K562 (cell line): ENCODE results near the gene ADGRA3. TPM values are rescaled to one million over a fixed set of nuclear protein-coding genes. Genes with fewer than 3 reads are reported as not detected.
A peak's percentile ranks its signal among the peaks of the same experiment; 100 is the strongest.

Experiments
- ATAC-seq: fragments of 200-7000 bp; cut with Tn5 transposase; 3 replicates; pipeline ENCODE4 v1.9.1; 2020; ENCODE audit warnings: moderate library complexity
- BruUV-seq: library from RNA; stranded (reverse); fragments of 400-500 nt; replicated peaks from 2 replicates; lab custom pipeline; 2021; lab: Mats Ljungman, UMichigan
- CTCF ChIA-PET: fragments of 300-600 bp; formaldehyde crosslinking; extraction: SDS; loops from one replicate; lab custom pipeline; 2021; ENCODE audit warnings: low intra/inter-chr PET ratio; lab: Yijun Ruan, JAX
- POLR2A ChIA-PET: fragments of 300-600, 350-650 bp; sonication (Branson Sonifier 250); formaldehyde crosslinking; extraction: SDS; loops from one replicate; lab custom pipeline; 2021; ENCODE audit warnings: antibody characterized with exemption, inconsistent platforms; lab: Yijun Ruan, JAX
- DNase-seq, 4 experiments: peaks; one replicate each; pipeline versions ENCODE4 v3.0.0 to v3.0.0-alpha.2; 2011 to 2018; ENCODE audit warnings: low spot score in 3 of 4, mixed read lengths in 3 of 4; ENCODE audit errors: extremely low read depth in 1 of 4
- FAIRE-seq: peaks from 2 replicates; lab custom pipeline; 2011; peaks lifted over from hg19 to GRCh38; lab: Jason Lieb, UNC
- H2AFZ ChIP-seq: 2 replicates; pipeline ENCODE4 v1.6.0; 2011; ENCODE audit warnings: low read depth, low read length, control low read depth, inconsistent platforms
- H3K27ac ChIP-seq: fragments of 200-600 bp; 3 replicates; pipeline ENCODE4 v1.8.0; 2011; ENCODE audit warnings: low read depth, mild to moderate bottlenecking, control low read depth, inconsistent platforms, low read length, moderate library complexity, mixed read lengths; ENCODE audit errors: extremely low read depth
- H3K27me3 ChIP-seq, 2 experiments: fragments of 300-600 bp in 1 of 2; 2 replicates in 1 of 2; 3 replicates in 1 of 2; pipeline versions ENCODE4 v1.6.0 to v1.8.0; 2011; ENCODE audit warnings: inconsistent platforms in 2 of 2, low read length in 2 of 2, mild to moderate bottlenecking in 1 of 2, mixed read lengths in 1 of 2, moderate library complexity in 1 of 2; ENCODE audit not compliant: control insufficient read depth in 2 of 2, insufficient read depth in 2 of 2
- H3K36me3 ChIP-seq: fragments of 300-600 bp; 3 replicates; pipeline ENCODE4 v1.8.0; 2011; ENCODE audit warnings: mild to moderate bottlenecking, low read length, inconsistent platforms; ENCODE audit not compliant: control insufficient read depth, insufficient read depth
- H3K4me1 ChIP-seq, 2 experiments: fragments of 200-600 bp in 1 of 2; replicated peaks in 1 of 2; 2 replicates in 1 of 2; 3 replicates in 1 of 2; pipeline versions ENCODE4 v1.5.1 to v1.8.0; 2011; ENCODE audit warnings: inconsistent platforms in 2 of 2, low read length in 2 of 2, mild to moderate bottlenecking in 1 of 2, mixed read lengths in 1 of 2, moderate library complexity in 1 of 2; ENCODE audit not compliant: control insufficient read depth in 2 of 2, insufficient read depth in 2 of 2
- H3K4me2 ChIP-seq: 2 replicates; pipeline ENCODE4 v1.6.1; 2011; ENCODE audit warnings: low read length, control low read depth, inconsistent platforms, mixed read lengths; ENCODE audit not compliant: insufficient read depth
- H3K4me3 ChIP-seq: fragments of 200-600 bp; sonication (generic), shearing (Covaris generic); 2 replicates; pipeline ENCODE4 v1.5.1; 2016; ENCODE audit warnings: control low read depth, inconsistent platforms
- H3K79me2 ChIP-seq: fragments of 200-600 bp; 3 replicates; pipeline ENCODE4 v1.8.0; 2011; ENCODE audit warnings: low read length, inconsistent platforms; ENCODE audit not compliant: control insufficient read depth, insufficient read depth
- H3K9ac ChIP-seq, 2 experiments: 2 replicates each; pipeline versions ENCODE4 v1.6.0 to v1.6.1; 2011; ENCODE audit warnings: low read depth in 2 of 2, low read length in 2 of 2, control low read depth in 1 of 2, inconsistent platforms in 1 of 2, mild to moderate bottlenecking in 1 of 2, mixed read lengths in 1 of 2; ENCODE audit not compliant: insufficient read depth in 1 of 2
- H3K9me1 ChIP-seq: one replicate; pipeline ENCODE4 v1.6.0; 2011; ENCODE audit warnings: inconsistent platforms, mild to moderate bottlenecking, low read length, moderate library complexity; ENCODE audit not compliant: control insufficient read depth, insufficient read depth
- H3K9me3 ChIP-seq: replicated peaks from 2 replicates; pipeline ENCODE4 v1.5.1; 2011; ENCODE audit warnings: low read depth, low read length, inconsistent platforms; ENCODE audit not compliant: control insufficient read depth, insufficient read depth
- H4K20me1 ChIP-seq: replicated peaks from 2 replicates; pipeline ENCODE4 v1.6.1; 2011; ENCODE audit warnings: low read length, inconsistent platforms, mixed read lengths; ENCODE audit not compliant: control insufficient read depth, insufficient read depth
- CHD2 ChIP-seq: IDR thresholded peaks from 2 replicates; pipeline ENCODE4 v1.6.1; 2011; ENCODE audit warnings: low read depth, low read length
- EP400 ChIP-seq: fragments of 450-650 bp; IDR thresholded peaks from 2 replicates; pipeline ENCODE4 v1.6.1; 2017; ENCODE audit warnings: antibody characterized with exemption, mild to moderate bottlenecking, moderate library complexity
- HDAC6 ChIP-seq: IDR thresholded peaks from 2 replicates; pipeline ENCODE4 v1.6.1; 2012; ENCODE audit warnings: low read depth, mild to moderate bottlenecking, control low read depth, inconsistent platforms, low read length, moderate library complexity
- HMGXB4 ChIP-seq: sonication (generic); formaldehyde crosslinking; IDR thresholded peaks from 2 replicates; pipeline ENCODE4 v1.8.1; 2023; ENCODE audit warnings: mild to moderate bottlenecking, missing genetic modification reagents
- OTX1 ChIP-seq: fragments of 450-650 bp; formaldehyde crosslinking; IDR thresholded peaks from 2 replicates; pipeline ENCODE4 v1.4.0; 2022; ENCODE audit warnings: mild to moderate bottlenecking
- PRPF4 ChIP-seq: fragments of 200-400 bp; formaldehyde crosslinking; IDR thresholded peaks from one replicate; pipeline ENCODE4 v1.6.1; 2017; ENCODE audit warnings: low read length, low read depth, mild to moderate bottlenecking; ENCODE audit not compliant: insufficient read depth, poor library complexity, severe bottlenecking
- RBBP5 ChIP-seq: fragments of 200-600 bp; sonication (generic); IDR thresholded peaks from 2 replicates; pipeline ENCODE4 v1.6.1; 2012; ENCODE audit warnings: borderline replicate concordance, mild to moderate bottlenecking, low read length, control low read depth, inconsistent platforms; ENCODE audit not compliant: insufficient read depth, poor library complexity, severe bottlenecking
- TRIM28 ChIP-seq: fragments of 450-650 bp; IDR thresholded peaks from 2 replicates; pipeline ENCODE4 v1.6.1; 2017
- UBTF ChIP-seq, 2 experiments: IDR thresholded peaks; 2 replicates each; pipeline ENCODE4 v1.6.1; 2012; ENCODE audit warnings: improper control_type of control experiment in 2 of 2, low read depth in 2 of 2, low read length in 2 of 2, borderline replicate concordance in 1 of 2
- ZFX ChIP-seq: sonication (generic); formaldehyde crosslinking; IDR thresholded peaks from 2 replicates; pipeline ENCODE4 v1.8.0; 2022; ENCODE audit warnings: mild to moderate bottlenecking, missing genetic modification reagents, moderate library complexity
- ZKSCAN8 ChIP-seq: fragments of 200-800 bp; sonication (Bioruptor generic); IDR thresholded peaks from 2 replicates; pipeline ENCODE4 v1.6.1; 2016; ENCODE audit warnings: missing genetic modification characterization, missing compliant biosample characterization
- ZNF140 ChIP-seq: fragments of 250-450 bp; sonication (Bioruptor Pico); IDR thresholded peaks from 2 replicates; pipeline ENCODE4 v1.8.0; 2021; ENCODE audit warnings: moderate library complexity, mild to moderate bottlenecking, inconsistent platforms
- ZNF707 ChIP-seq: fragments of 250-450 bp; sonication (Bioruptor Pico); conservative IDR thresholded peaks from 2 replicates; pipeline ENCODE4 v1.8.0; 2022; ENCODE audit warnings: inconsistent platforms, mild to moderate bottlenecking, moderate library complexity
- ZSCAN29 ChIP-seq: fragments of 450-650 bp; IDR thresholded peaks from 2 replicates; pipeline ENCODE4 v1.6.1; 2017
- WGBS: fragments of 100-300 bp; shearing (Covaris generic); methylation state at CpG from one replicate; pipeline ENCODE4 v1.1.6; 2016; ENCODE audit warnings: low coverage, mixed read lengths; ENCODE audit not compliant: insufficient coverage; ENCODE audit errors: missing lambda C conversion rate; 5-methylcytosine and 5-hydroxymethylcytosine counted together
- in situ Hi-C: fragments of 300-500 bp; cut with MboI; formaldehyde crosslinking; loops from 4 replicates; pipeline ENCODE4 v1.15.0; 2018; ENCODE audit warnings: inconsistent platforms, mixed read lengths
- intact Hi-C: fragments of 100-400 bp; cut with micrococcal nuclease; formaldehyde crosslinking; loops from 2 replicates; pipeline ENCODE4 v1.14.2; 2022
- polyA plus RNA-seq, 8 experiments: library from polyadenylated mRNA; depleted of rRNA in 4 of 8; stranded (reverse) in 5 of 8; unstranded in 3 of 8; fragments of >200 nt; fragmentation: Nextera tagmentation in 2 of 8; fragmentation: Illumina TruSeq in 1 of 8; extraction: Ambion mirVana in 2 of 8; extraction: Trizol in 1 of 8; gene quantifications; 2 replicates each; pipeline versions ENCODE4 v1.2.1 to v1.2.3, GENCODE V29; 2011 to 2014; ENCODE audit warnings: inconsistent platforms in 1 of 8, missing spikeins in 1 of 8
- total RNA-seq, 7 experiments: library from RNA; depleted of rRNA in 6 of 7; stranded (reverse); fragments of >200 nt in 6 of 7; fragmentation: Illumina TruSeq in 2 of 7; extraction: Trizol in 2 of 7; gene quantifications; 2 replicates each; pipeline versions ENCODE4 v1.2.1 to v1.2.3, GENCODE V29; 2011 to 2021; ENCODE audit warnings: low replicate concordance in 1 of 7
- TF ChIP-seq, protein P1 (sequence below): fragments of 450-650 bp; formaldehyde crosslinking; IDR thresholded peaks from 2 replicates; pipeline ENCODE4 v1.4.0; 2020; ENCODE audit warnings: mild to moderate bottlenecking

Gene ADGRA3
- total and polyA plus RNA-seq, 9 of the 15 experiments (the other 6 are each of a cell fraction or from before 2014, with no cell fraction given), result 0.06 to 2.3 (median 0.27) TPM; not detected in 3

DNA sequence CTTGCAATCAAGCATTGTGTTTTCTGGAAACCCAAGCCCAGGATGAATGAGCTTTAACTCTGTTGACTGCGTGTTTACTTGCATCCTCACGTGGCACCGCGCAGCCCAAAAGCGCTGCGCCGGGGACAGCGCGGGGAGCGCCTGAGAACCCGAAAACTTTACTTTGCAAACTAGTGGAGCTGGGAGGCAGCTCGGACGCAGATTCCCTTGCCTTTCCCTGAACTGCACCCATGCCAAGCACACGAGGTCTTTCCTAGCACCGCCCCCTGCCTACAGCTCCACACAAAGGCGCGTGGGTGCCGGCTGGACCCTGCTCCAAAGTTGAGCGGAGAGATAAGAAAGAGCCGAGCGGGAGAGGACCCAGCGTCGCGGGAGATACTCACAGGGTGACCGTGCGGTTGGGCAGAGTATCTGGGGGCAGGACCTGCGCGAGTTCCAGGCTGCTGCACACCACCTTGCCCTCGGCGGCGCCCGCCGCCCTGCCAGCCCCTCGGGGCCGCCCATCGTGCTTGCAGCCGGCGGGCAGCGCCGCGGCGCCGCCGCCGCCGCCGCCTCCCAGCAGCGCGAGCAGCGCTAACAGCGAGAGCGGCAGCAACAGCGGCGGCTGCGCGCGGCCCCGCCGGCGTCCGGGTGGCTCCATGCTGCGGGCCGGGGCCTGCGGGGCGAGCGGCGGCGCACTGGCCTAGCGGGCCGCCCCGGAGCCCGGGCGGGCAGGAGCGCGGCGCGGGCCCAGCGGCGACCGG is 550 bp downstream of the ADGRA3 start:
- peaks cover 8 to 12% of the 10 kb centered on the region in 2 experiments; a peak in 3 of 5 replicates for H3K27me3 ChIP-seq
- no peak overlapping the region for H3K4me2 ChIP-seq
- H3K4me1 ChIP-seq, result peaks cover 0 to 8% of the 10 kb centered on the region in 2 experiments; a peak in 2 of 5 replicates
- H4K20me1 ChIP-seq, result no peaks in the 10 kb centered on the region
- H3K36me3 ChIP-seq, result no peaks in the 10 kb centered on the region
- WGBS, result 5% methylated on average over 35 of the region's 80 CpGs
- H3K27ac ChIP-seq, result no peak overlapping the region
- no peak overlapping the region; a peak in 1 of 4 replicates for H3K9ac ChIP-seq
- in situ Hi-C loops (no loop called here), intact Hi-C loops (no loop called here)
- DNase-seq, result peak; percentile 17 to 20 (median 18)
- H3K9me3 ChIP-seq, result no peaks in the 10 kb centered on the region
- no peak overlapping the region for H3K4me3 ChIP-seq
- H3K79me2 ChIP-seq, result no peaks in the 10 kb centered on the region
- peak; percentile 40 for ATAC-seq
- CTCF ChIA-PET, result no interaction called here
- no peaks in the 10 kb centered on the region for H3K9me1 ChIP-seq
- H2AFZ ChIP-seq, result no peak overlapping the region
- POLR2A ChIA-PET, result no interaction called here
- FAIRE-seq, result no peak
- no TSS peak for BruUV-seq
- no peak for TF ChIP-seq ZFX
- no peak for TF ChIP-seq PRPF4
- TF ChIP-seq TRIM28, result no peak
- no peak for TF ChIP-seq ZNF140
- TF ChIP-seq RBBP5, result no peak
- no peak for TF ChIP-seq ZNF707 (CRISPR knock-in tag)
- TF ChIP-seq UBTF (IDR thresholded peaks at IDR 0.05; ENCODE audit: borderline replicate concordance in 1 of 2, low read depth in 2 of 2, low read length in 2 of 2), result no peak
- no peak for TF ChIP-seq ZSCAN29
- no peak for TF ChIP-seq ZKSCAN8 (CRISPR knock-in tag)
- TF ChIP-seq HDAC6, result no peak
- TF ChIP-seq EP400, result no peak
- TF ChIP-seq CHD2, result no peak
- TF ChIP-seq OTX1 (CRISPR knock-in tag), result no peak
- TF ChIP-seq, protein P1, sequence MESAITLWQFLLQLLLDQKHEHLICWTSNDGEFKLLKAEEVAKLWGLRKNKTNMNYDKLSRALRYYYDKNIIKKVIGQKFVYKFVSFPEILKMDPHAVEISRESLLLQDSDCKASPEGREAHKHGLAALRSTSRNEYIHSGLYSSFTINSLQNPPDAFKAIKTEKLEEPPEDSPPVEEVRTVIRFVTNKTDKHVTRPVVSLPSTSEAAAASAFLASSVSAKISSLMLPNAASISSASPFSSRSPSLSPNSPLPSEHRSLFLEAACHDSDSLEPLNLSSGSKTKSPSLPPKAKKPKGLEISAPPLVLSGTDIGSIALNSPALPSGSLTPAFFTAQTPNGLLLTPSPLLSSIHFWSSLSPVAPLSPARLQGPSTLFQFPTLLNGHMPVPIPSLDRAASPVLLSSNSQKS, result no peak
- no peak for TF ChIP-seq HMGXB4
